GM21367 (cell line): ENCODE data around the gene ASPG.

Experiments
- ATAC-seq: cut with Tn5 transposase; IDR thresholded peaks from one replicate; pipeline ENCODE4 v1.9.1; 2021; ENCODE audit not compliant: unreplicated experiment

ASPG gene

GRCh38 chr14:104104076-104104901 lies 18.8 kb downstream of the ASPG start:
- ATAC-seq = no peak

GRCh38 chr14:104105071-104105821 lies 19.7 kb downstream of the ASPG start:
- no peak for ATAC-seq

GRCh38 chr14:104105822-104106470 lies 20.4 kb downstream of the ASPG start:
- no peak for ATAC-seq

GRCh38 chr14:104106471-104106991 lies 21.0 kb downstream of the ASPG start:
- no peak for ATAC-seq

- ATAC-seq = no peak
These were observed 21.6 kb downstream of the ASPG start for GRCh38 chr14:104107101-104107581.

GRCh38 chr14:104107611-104108569 lies 22.4 kb downstream of the ASPG start:
- ATAC-seq = no peak

- ATAC-seq = no peak
These were observed 23.4 kb downstream of the ASPG start for GRCh38 chr14:104108570-104109541.

GRCh38 chr14:104109731-104110361 lies 24.3 kb downstream of the ASPG start:
- no peak for ATAC-seq

- no peak for ATAC-seq
These were observed 25.1 kb downstream of the ASPG start for GRCh38 chr14:104110491-104111209.

GRCh38 chr14:104111301-104112112 lies 26.0 kb downstream of the ASPG start:
- no peak for ATAC-seq

- ATAC-seq = no peak
These were observed 26.6 kb downstream of the ASPG start for GRCh38 chr14:104112113-104112505.

GRCh38 chr14:104112609-104113571 lies 27.4 kb downstream of the ASPG start:
- ATAC-seq = no peak

- no peak for ATAC-seq
These were observed 28.3 kb downstream of the ASPG start for GRCh38 chr14:104113631-104114420.

GRCh38 chr14:104114421-104115130 lies 29.1 kb downstream of the ASPG start:
- ATAC-seq = no peak
